Tibial nerve (tissue), 4 donors: ENCODE data around the gene EFCAB6. TPM values are rescaled to one million over a fixed set of nuclear protein-coding genes. Genes with fewer than 3 reads are reported as not detected.

ENCODE experiments used
- DNase-seq, 2 donors: peaks; one replicate each; pipeline ENCODE4 v3.0.0-alpha.2; 2019; ENCODE audit warnings: low spot score in 2 of 2
- H3K27ac ChIP-seq, 4 donors: fragments of 200-600 bp; sonication (generic) in 3 of 4; one replicate each; pipeline ENCODE4 v1.5.1; 2017 to 2019; ENCODE audit warnings: mild to moderate bottlenecking in 1 of 4
- H3K27me3 ChIP-seq, 2 donors: fragments of 200-600 bp; sonication (generic) in 1 of 2; one replicate each; pipeline versions ENCODE4 v1.5.1 to v1.6.0; 2017 to 2019
- H3K36me3 ChIP-seq, 3 donors: fragments of 200-600 bp; sonication (generic); one replicate each; pipeline ENCODE4 v1.5.1; 2018 to 2019
- H3K4me1 ChIP-seq, 4 donors: fragments of 200-600 bp; sonication (generic) in 3 of 4; one replicate each; pipeline ENCODE4 v1.5.1; 2017 to 2019
- H3K4me3 ChIP-seq, 4 donors: fragments of 200-600 bp; sonication (generic) in 3 of 4; one replicate each; pipeline ENCODE4 v1.5.1; 2017 to 2019; ENCODE audit warnings: mild to moderate bottlenecking in 1 of 4, moderate library complexity in 1 of 4
- H3K9me3 ChIP-seq, 4 donors: fragments of 200-600 bp; sonication (generic) in 3 of 4; one replicate each; pipeline ENCODE4 v1.5.1; 2017 to 2019
- CTCF ChIP-seq, 5 experiments: fragments of 200-600 bp in 3 of 5; fragments of 450-650 bp in 2 of 5; sonication (generic) in 3 of 5; IDR thresholded peaks; one replicate each; pipeline ENCODE4 v1.5.1; 2016 to 2019; ENCODE audit warnings: antibody characterized with exemption in 5 of 5, mild to moderate bottlenecking in 3 of 5, moderate library complexity in 2 of 5
- EP300 ChIP-seq, 2 donors: sonication (generic); formaldehyde crosslinking; IDR thresholded peaks; one replicate each; pipeline ENCODE4 v1.6.1; 2017; ENCODE audit warnings: antibody characterized with exemption in 2 of 2, mild to moderate bottlenecking in 1 of 2
- POLR2A ChIP-seq, 2 donors: fragments of 450-650 bp; IDR thresholded peaks; one replicate each; pipeline ENCODE4 v1.6.1; 2017; ENCODE audit warnings: antibody characterized with exemption in 2 of 2, mild to moderate bottlenecking in 2 of 2, moderate library complexity in 2 of 2
- WGBS, 2 donors: methylation state at CpG; one replicate each; pipeline ENCODE4 v1.1.5; 2018; 5-methylcytosine and 5-hydroxymethylcytosine counted together
- total RNA-seq, 4 donors: library from RNA; depleted of rRNA; stranded (reverse); fragments of >200 nt; gene quantifications; one replicate each; pipeline ENCODE4 v1.1.0, GENCODE V29; 2016

EFCAB6 gene
- total RNA-seq, 4 donors from 2014 or later: 3.3 to 9.2 (median 6.8) TPM

DNA sequence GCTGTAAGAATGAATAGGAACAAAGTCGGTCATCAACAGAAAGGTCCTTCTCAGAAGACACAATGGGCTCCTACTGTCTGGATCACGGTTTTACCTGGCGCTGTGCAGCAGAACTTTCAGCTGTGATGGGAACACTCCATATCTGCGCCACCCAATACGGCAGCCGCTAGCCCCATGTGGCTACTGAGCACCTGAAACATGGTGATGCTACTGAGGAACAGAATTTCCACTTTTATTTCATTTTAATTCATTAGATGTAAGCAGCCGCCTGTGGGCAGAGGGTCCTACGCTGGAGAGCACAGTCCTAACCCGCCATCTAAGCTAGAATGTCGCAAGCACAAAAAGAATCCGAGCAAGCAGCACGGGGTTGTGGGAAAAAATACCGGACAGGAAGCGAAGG is 47.5 kb upstream of the EFCAB6 start:
- no peak for DNase-seq
- Histone ChIP-seq H3K27ac (no peak overlapping the region), H3K9me3 (peaks cover 0 to 28% (median 2%) of the 10 kb centered on the region in 4 donors), H3K27me3 (peaks cover 0 to 65% of the 10 kb centered on the region in 2 donors), H3K4me1 (peaks cover 0 to 8% (median 0%) of the 10 kb centered on the region in 4 donors), H3K36me3 (no peaks in the 10 kb centered on the region), H3K4me3 (no peak overlapping the region)
- WGBS, 2 donors: 81 to 83% methylated on average over 14 of the region's 14 CpGs
- TF ChIP-seq EP300 (IDR thresholded peaks at IDR 0.05): no peak
- TF ChIP-seq CTCF (IDR thresholded peaks at IDR 0.05): no peak
- TF ChIP-seq POLR2A (IDR thresholded peaks at IDR 0.05): no peak

- DNase-seq: no peak
- H3K36me3 ChIP-seq: no peaks in the 10 kb centered on the region
- WGBS, 2 donors: 88 to 91% methylated on average over 7 of the region's 7 CpGs
- H3K4me3 ChIP-seq: no peak overlapping the region
- TF ChIP-seq EP300 (IDR thresholded peaks at IDR 0.05) (no peak), CTCF (IDR thresholded peaks at IDR 0.05) (no peak), POLR2A (IDR thresholded peaks at IDR 0.05) (no peak)
- H3K27me3 ChIP-seq: peaks cover 0 to 61% of the 10 kb centered on the region in 2 donors
- peaks cover 0 to 28% (median 2%) of the 10 kb centered on the region in 4 donors for H3K9me3 ChIP-seq
- H3K27ac ChIP-seq: no peak overlapping the region
- peaks cover 0 to 8% (median 0%) of the 10 kb centered on the region in 4 donors for H3K4me1 ChIP-seq
Observed at GRCh38 chr22:43859176-43859575, 47.1 kb upstream of the EFCAB6 start.

DNA sequence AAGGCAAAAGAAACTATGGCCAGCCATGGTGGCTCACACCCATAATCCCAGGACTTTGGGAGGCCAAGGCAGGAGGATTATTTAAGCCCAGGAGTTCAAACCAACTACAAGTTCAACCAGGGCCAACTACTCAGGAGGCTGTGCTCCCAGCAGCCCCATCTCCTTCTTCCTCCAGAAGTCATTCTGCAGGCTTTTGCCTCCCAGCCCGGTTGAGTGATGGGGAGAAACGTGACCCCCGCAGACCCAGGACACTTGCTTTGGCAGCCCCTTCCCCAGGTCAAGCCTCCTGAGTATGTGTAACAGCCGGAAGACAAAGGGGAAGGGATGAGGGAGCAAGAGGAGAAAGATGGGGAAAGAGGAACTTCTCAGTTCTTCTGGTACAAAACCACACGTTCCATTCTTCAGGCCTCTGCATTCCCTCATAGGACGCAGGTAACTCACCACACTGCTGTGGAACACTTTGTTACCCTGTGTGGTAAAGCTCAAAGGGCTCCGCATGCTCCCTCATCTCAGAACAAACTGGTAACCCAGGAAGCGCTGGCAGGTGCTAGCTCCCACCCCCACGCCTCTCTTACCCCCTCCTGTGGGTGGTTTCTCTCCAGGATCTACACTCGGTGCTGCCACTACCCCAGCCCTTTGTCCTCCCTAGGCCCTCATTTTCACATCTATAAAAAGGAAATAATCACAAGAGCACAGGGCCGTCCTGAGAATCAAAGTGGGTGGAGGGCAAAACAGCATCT is 46.2 kb upstream of the EFCAB6 start:
- 74 to 76% methylated on average over 11 of the region's 11 CpGs for WGBS, 2 donors
- H3K4me3 ChIP-seq: no peak overlapping the region
- H3K4me1 ChIP-seq: peaks cover 0 to 8% (median 0%) of the 10 kb centered on the region in 4 donors
- DNase-seq: no peak
- no peak overlapping the region for H3K27ac ChIP-seq
- peaks cover 0 to 28% (median 2%) of the 10 kb centered on the region in 4 donors for H3K9me3 ChIP-seq
- peaks cover 0 to 52% of the 10 kb centered on the region in 2 donors for H3K27me3 ChIP-seq
- H3K36me3 ChIP-seq: no peaks in the 10 kb centered on the region
- no peak for TF ChIP-seq EP300 (IDR thresholded peaks at IDR 0.05)
- no peak for TF ChIP-seq CTCF (IDR thresholded peaks at IDR 0.05)
- no peak for TF ChIP-seq POLR2A (IDR thresholded peaks at IDR 0.05)

GRCh38 chr22:43857367-43857766 is 45.3 kb upstream of the EFCAB6 start:
- DNase-seq: no peak
- TF ChIP-seq EP300 (IDR thresholded peaks at IDR 0.05): no peak
- no peak for TF ChIP-seq CTCF (IDR thresholded peaks at IDR 0.05)
- TF ChIP-seq POLR2A (IDR thresholded peaks at IDR 0.05): no peak
- Histone ChIP-seq H3K36me3 (no peaks in the 10 kb centered on the region), H3K4me3 (no peak overlapping the region), H3K9me3 (peaks cover 0 to 28% (median 2%) of the 10 kb centered on the region in 4 donors), H3K27me3 (peaks cover 0 to 44% of the 10 kb centered on the region in 2 donors), H3K27ac (no peak overlapping the region), H3K4me1 (peaks cover 0 to 8% (median 0%) of the 10 kb centered on the region in 4 donors)

DNA sequence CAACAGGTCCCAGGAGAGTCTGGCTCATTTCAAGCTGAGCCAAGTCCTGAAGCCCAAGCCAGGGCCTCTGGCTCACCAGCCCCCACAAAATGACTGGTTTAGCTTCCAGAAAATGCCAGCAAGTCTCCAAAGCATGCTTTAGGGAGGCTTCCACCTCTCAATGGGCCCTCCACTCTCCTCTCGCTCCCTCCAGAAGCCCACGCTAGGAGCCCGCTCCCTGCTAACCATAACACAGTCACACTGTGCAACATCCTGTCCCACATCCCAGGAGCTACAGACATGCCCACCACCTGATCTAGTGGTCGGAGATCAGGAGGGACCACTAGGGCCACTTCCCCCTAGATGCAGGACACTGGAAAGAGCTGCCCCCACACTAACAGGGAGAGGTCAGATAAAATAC is 43.3 kb upstream of the EFCAB6 start:
- no peak overlapping the region for H3K4me3 ChIP-seq
- DNase-seq: no peak
- WGBS, 2 donors: 87 to 97% methylated on average over 4 of the region's 4 CpGs
- no peaks in the 10 kb centered on the region for H3K4me1 ChIP-seq
- TF ChIP-seq EP300 (IDR thresholded peaks at IDR 0.05): no peak
- no peak for TF ChIP-seq POLR2A (IDR thresholded peaks at IDR 0.05)
- no peak for TF ChIP-seq CTCF (IDR thresholded peaks at IDR 0.05)
- peaks cover 0 to 28% (median 2%) of the 10 kb centered on the region in 4 donors for H3K9me3 ChIP-seq
- H3K36me3 ChIP-seq: no peaks in the 10 kb centered on the region
- peaks cover 0 to 33% of the 10 kb centered on the region in 2 donors for H3K27me3 ChIP-seq
- H3K27ac ChIP-seq: no peak overlapping the region
